ENCODE data around the gene PNLIPRP1. TPM values are rescaled to one million over a fixed set of nuclear protein-coding genes. Genes with fewer than 3 reads are reported as not detected.

The PNLIPRP1 gene
- total RNA-seq (2014; rRNA removed; shearing (Covaris generic)), result not detected in 2 replicates

GRCh38 chr10:116590590-116591444 lies at the start of gene PNLIPRP1:
PNLIPRP1 (plus strand) TSS chr10:116590959; CDS start chr10:116591130, 171 bp downstream.

GRCh38 chr10:116545756-116546155 lies 45.0 kb upstream of the PNLIPRP1 start, which contains the start of gene PNLIP:
PNLIP (plus strand) TSS chr10:116545931; CDS start chr10:116546093, 162 bp downstream.

GRCh38 chr10:116620423-116621400 lies 30.0 kb downstream of the PNLIPRP1 start, which contains the start of gene PNLIPRP2:
PNLIPRP2 (plus strand) TSS chr10:116620953.

Other genes starting within 250 kb of the PNLIPRP1 start
- 0.03 TPM in 1 of 2 replicates, not detected in the other for gene PNLIPRP3, start 163.1 kb upstream of the PNLIPRP1 start, total RNA-seq (2014; rRNA removed; shearing (Covaris generic))
- not detected in 2 replicates for gene PNLIP, start 45.0 kb upstream of the PNLIPRP1 start, total RNA-seq (2014; rRNA removed; shearing (Covaris generic))
- gene PNLIPRP2, start 30.0 kb downstream of the PNLIPRP1 start, total RNA-seq (2014; rRNA removed; shearing (Covaris generic)), result not detected in 2 replicates
- 2.0 TPM in 2 replicates for gene HSPA12A, start 151.6 kb downstream of the PNLIPRP1 start, total RNA-seq (2014; rRNA removed; shearing (Covaris generic))